Endothelial cell (in vitro differentiated cells): ENCODE data around the gene ARMC7. TPM values are rescaled to one million over a fixed set of nuclear protein-coding genes. Genes with fewer than 3 reads are reported as not detected.
A peak's percentile ranks its signal among the peaks of the same experiment; 100 is the strongest.
"Not testable (repeated sequence)": the region's sequence is repeated elsewhere in the genome, so short reads cannot be mapped to it uniquely, and the experiment has no call there.

ENCODE experiments used
- DNase-seq: peaks from one replicate; pipeline ENCODE4 v3.0.0; 2021; ENCODE audit warnings: low spot score
- H3K27ac Mint-ChIP-seq: one replicate; pipeline ENCODE4 v1.8.0; 2021; ENCODE audit warnings: mixed read lengths, inconsistent platforms; ENCODE audit not compliant: unreplicated experiment
- H3K27me3 Mint-ChIP-seq: one replicate; pipeline ENCODE4 v1.8.0; 2021; ENCODE audit warnings: mild to moderate bottlenecking, moderate library complexity, mixed read lengths, inconsistent platforms; ENCODE audit not compliant: unreplicated experiment
- H3K36me3 Mint-ChIP-seq: one replicate; pipeline ENCODE4 v1.8.0; 2021; ENCODE audit warnings: mild to moderate bottlenecking, low read depth, mixed read lengths, inconsistent platforms; ENCODE audit not compliant: unreplicated experiment
- H3K4me1 Mint-ChIP-seq: one replicate; pipeline ENCODE4 v1.8.0; 2021; ENCODE audit warnings: mild to moderate bottlenecking, mixed read lengths, inconsistent platforms; ENCODE audit not compliant: unreplicated experiment
- H3K4me3 Mint-ChIP-seq: one replicate; pipeline ENCODE4 v1.8.0; 2021; ENCODE audit warnings: mild to moderate bottlenecking, mixed read lengths, inconsistent platforms; ENCODE audit not compliant: unreplicated experiment
- H3K9me3 Mint-ChIP-seq: one replicate; pipeline ENCODE4 v1.8.0; 2021; ENCODE audit warnings: mixed read lengths, inconsistent platforms; ENCODE audit not compliant: unreplicated experiment
- CTCF ChIP-seq: fragments of 200-600 bp; sonication (generic); IDR thresholded peaks from one replicate; pipeline ENCODE4 v1.5.0; 2021; ENCODE audit warnings: antibody characterized with exemption; ENCODE audit not compliant: unreplicated experiment
- total RNA-seq: library from RNA; stranded (reverse); fragmentation: NEBNext Ultra II Directional; extraction: Animal tissue kit (Norgen Biotek cat#: 25700); gene quantifications from one replicate; pipeline ENCODE4 v1.2.1, GENCODE V29; 2021; ENCODE audit not compliant: unreplicated experiment

The ARMC7 gene
- total RNA-seq, 1 donor from 2014 or later: 43.4 TPM

GRCh38 chr17:75154195-75155106 lies 44.7 kb downstream of the ARMC7 start, which contains the start of gene JPT1:
Gene JPT1 (minus strand): TSS chr17:75154512. CDS start chr17:75154397, 115 bp downstream.
- Mint-ChIP-seq H3K9me3 (no peaks in the 10 kb centered on the region), H3K36me3 (peaks cover 7% of the 10 kb centered on the region), H3K4me1 (peaks cover 26% of the 10 kb centered on the region), H3K4me3 (peak within 1 kb of the TSS; percentile 98), H3K27ac (peak within 1 kb of the TSS; percentile 84), H3K27me3 (peaks cover 5% of the 10 kb centered on the region)
- no peak for TF ChIP-seq CTCF
- peak; percentile 96 for DNase-seq

DNA sequence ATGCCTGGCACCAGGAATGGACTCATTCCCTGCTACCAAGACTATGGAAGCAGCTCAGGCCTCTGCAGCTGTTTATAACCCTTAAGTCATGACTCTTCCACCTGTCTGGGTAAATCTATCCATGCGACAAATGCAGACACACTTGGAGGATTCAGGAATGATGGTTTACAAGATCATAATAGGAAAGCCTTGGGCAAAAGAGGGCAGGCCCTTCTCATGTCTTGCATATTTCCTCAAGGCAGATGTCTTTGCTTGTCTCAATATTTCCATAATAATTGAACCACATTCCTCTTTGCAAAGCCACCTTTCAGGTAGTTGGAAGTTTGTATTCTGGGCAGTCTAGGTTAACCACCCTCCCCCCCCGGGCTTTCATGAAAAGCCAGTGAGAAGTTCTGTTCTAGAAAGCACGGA lies 45.4 kb downstream of the ARMC7 start:
- Mint-ChIP-seq H3K36me3 (peaks cover 4% of the 10 kb centered on the region), H3K27me3 (peaks cover 4% of the 10 kb centered on the region), H3K4me1 (peaks cover 22% of the 10 kb centered on the region), H3K27ac (no peak overlapping the region), H3K9me3 (no peaks in the 10 kb centered on the region), H3K4me3 (peak overlapping the region; percentile 29)
- TF ChIP-seq CTCF: no peak
- no peak for DNase-seq

DNA sequence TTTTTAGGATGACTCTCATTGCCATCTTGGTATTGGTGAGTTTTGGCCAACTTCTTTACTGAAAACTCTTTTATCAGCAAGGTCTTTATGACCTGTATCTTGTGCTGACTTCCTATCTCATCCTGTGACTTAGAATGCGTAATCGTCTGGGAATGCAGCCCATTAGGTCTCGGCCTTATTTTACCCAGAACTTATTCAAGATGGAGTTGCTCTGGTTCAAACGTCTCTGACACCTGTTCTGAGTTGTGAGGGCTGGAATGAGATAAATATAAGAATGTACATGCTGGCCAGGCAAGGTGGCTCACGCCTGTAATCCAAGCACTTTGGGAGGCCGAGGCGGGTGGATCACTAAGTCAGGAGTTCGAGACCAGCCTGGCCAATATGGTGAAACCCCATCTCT lies 48.7 kb downstream of the ARMC7 start:
- not testable (repeated sequence) for H3K27ac Mint-ChIP-seq, DNase-seq, H3K4me3 Mint-ChIP-seq

GRCh38 chr17:75159196-75160031 lies 49.6 kb downstream of the ARMC7 start:
- peaks cover 6% of the 10 kb centered on the region for H3K36me3 Mint-ChIP-seq
- no peak overlapping the region for H3K27ac Mint-ChIP-seq
- H3K4me3 Mint-ChIP-seq: peak overlapping the region; percentile 21
- no peak for DNase-seq
- H3K4me1 Mint-ChIP-seq: peaks cover 9% of the 10 kb centered on the region
- no peaks in the 10 kb centered on the region for H3K9me3 Mint-ChIP-seq
- no peak for TF ChIP-seq CTCF
- H3K27me3 Mint-ChIP-seq: no peaks in the 10 kb centered on the region

More for the DNA sequence above, 48.7 kb downstream of the ARMC7 start:
- not testable (repeated sequence) for H3K9me3 Mint-ChIP-seq, H3K27me3 Mint-ChIP-seq, H3K36me3 Mint-ChIP-seq
- peaks cover 12% of the 10 kb centered on the region for H3K4me1 Mint-ChIP-seq

- no peak for TF ChIP-seq CTCF
- no peak overlapping the region for H3K4me3 Mint-ChIP-seq
- DNase-seq: no peak
- no peaks in the 10 kb centered on the region for H3K27me3 Mint-ChIP-seq
- H3K9me3 Mint-ChIP-seq: no peaks in the 10 kb centered on the region
- peaks cover 6% of the 10 kb centered on the region for H3K36me3 Mint-ChIP-seq
- no peak overlapping the region for H3K27ac Mint-ChIP-seq
- H3K4me1 Mint-ChIP-seq: peaks cover 4% of the 10 kb centered on the region
Measured at GRCh38 chr17:75160211-75160610, 50.4 kb downstream of the ARMC7 start.
